ENCODE results near the gene RAB31.

RAB31 gene

DNA sequence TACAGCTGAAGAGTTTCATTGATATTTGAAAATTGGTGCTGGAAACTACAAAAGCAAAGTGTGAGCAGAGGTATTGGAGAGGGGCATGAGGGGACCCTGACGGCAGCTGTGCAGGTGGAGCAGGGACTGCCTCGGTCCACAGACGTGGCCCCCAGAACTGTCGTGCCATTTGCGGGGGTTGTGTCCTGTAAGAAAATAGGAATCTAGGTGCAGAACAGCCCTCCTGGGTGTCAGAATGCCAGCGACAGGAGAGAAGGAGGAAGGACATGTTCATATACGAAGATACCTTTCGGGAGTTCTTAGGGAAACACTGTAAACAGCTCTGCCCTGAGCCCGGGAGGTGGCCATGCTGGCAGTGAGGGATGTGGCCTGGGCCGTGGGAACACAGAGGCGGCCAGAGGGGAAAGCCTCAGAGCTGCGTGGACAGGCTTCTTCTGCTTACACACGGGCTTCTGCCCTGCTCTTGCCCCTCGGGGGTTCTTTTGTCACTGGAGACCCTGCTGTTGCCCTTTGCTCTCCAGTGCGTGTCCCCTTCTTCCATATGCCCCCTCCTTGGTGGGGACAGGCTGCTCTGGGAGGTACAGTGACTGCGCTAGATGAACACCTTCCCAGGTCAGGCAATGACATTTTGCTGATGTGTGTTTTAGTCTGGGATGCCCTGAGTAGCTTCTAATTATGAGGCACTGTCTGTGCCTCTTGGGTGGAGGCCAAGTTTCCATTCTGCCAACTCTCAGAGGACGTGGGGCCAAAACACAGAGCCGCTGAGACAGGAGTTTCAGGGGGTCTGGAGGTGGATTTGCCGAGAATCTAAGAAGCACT lies 95.8 kb downstream of the RAB31 start:
- DNase-seq, result peak in 2 of 10 donors; percentile 52 to 67
- intact Hi-C loops (cut with DNase I), result loop anchor here (10.0 kb wide), 1 partner anchor 111 kb away; the partner anchor contains the start of gene VAPA

DNA sequence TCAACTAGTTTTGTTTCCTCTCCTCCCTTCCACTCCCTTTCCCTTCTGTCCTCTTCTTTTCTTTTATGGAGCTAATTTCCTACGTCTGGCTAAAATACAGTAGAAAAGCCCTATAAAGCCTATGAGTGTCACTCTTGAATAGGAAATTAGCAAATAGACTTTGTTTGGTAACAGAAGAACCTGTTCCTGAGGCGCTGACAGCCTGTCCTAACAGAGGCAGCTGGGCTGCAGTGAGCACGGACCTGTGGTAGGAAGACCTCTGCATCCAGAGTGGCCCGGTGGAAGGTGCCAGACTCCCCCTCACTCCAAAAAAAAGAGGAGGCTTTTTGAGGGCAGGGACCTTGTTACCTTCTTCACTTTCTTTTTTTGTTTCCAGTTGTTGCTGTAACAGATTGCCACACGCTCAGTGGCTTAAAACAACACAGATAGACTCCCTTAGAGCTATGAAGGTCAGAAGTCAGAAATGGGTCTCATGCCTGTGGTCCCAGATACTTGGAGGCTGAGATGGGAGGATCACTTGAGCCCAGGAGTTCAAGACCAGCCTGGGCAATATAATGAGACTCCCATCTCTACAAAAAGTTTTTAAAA lies 96.5 kb downstream of the RAB31 start:
- no peak for DNase-seq
- intact Hi-C loops (cut with DNase I), result loop anchor here (10.0 kb wide), 1 partner anchor 110 kb away; the partner anchor contains the start of gene VAPA

DNA sequence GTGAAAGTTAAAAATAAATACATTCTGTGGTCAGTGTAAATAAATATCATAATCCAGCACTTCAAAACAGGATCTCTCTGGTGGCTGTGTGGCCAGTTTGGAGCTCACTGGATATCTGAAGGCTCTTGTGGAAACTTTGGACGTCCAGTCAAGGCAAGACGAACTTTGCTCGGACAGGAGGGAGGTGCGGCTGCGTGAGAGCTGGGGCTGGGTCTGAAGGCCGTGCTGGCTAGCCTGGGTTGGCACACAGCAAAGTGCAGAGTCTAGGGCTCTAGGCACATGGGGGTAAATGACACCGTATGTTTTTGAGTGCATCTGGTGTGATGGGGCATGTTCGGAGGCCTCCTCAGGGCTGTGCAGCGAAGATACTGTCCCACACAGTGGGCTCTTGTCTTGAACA lies 98.8 kb downstream of the RAB31 start:
- no peak for DNase-seq
- intact Hi-C loops (cut with DNase I), result loop anchor here (10.0 kb wide), 1 partner anchor 108 kb away; the partner anchor contains the start of gene VAPA

DNA sequence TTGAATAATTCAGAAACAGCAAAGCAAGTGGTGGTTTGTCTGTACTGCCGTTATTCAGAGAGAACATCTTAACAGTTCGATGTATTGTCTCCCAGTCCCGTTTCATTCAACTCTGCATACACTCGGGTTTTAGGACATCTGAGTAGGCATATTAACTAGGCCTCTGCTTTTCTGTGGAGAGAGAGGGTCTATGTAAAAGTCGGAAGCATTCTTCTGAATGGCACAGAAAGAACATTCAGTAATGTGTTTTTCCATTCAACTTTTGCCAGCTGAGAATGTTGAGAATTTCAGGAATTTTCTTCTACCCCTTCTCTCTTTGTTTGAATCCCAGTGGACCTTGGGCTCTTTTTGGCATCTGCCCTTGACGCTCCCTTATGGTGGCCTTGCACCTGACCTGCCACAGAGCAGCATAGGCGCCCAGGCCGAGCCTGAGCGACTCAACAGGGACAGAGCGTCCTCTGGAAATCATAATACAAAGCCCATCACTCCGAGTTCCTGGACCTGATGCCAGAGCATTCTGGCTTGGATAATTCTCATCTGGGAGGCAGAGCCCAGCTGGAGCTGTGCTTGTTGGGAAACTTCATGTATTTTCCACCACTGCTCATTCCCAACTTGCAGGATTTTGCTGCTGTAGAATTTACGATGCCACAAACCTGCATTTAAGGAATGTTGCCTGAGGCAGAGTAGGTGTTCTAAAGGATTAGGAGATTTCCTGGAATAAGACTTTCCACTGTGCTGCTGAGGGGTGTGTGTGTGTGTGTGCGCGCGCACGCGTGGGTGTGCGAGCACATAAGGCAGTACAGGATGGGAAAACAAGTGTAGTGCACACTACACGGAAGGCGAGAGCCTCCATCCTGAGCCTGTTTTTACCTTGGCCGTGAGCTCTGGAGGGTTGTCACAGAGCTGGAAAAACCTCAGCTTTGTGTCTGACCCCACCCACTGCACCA lies 100.5 kb downstream of the RAB31 start:
- intact Hi-C loops (cut with DNase I), result loop anchor here (10.0 kb wide), 1 partner anchor 106 kb away; the partner anchor contains the start of gene VAPA
- DNase-seq, result peak in 3 of 10 donors; percentile 50 to 88 (median 67)

DNA sequence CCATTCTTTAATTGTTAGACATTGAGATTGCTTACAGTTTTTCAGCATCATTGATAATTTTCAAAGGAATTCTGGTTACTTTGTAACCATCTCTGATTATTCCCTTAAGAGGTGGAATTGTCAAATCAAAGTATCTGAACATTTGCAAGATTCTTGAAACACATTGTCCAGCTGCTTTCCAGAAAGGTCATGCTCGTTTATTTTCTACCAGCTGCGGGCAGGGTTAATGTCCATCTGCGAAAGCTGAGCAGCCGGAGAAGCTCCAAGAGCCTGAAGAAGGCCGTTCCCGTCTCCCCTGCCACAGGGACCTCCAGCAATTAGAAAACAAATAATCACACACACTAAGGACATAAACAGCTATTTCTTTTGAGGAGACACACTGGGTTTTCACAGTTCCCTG lies 101.6 kb downstream of the RAB31 start:
- DNase-seq, result no peak
- intact Hi-C loops (cut with DNase I), result loop anchor here (10.0 kb wide), 1 partner anchor 105 kb away; the partner anchor contains the start of gene VAPA

DNA sequence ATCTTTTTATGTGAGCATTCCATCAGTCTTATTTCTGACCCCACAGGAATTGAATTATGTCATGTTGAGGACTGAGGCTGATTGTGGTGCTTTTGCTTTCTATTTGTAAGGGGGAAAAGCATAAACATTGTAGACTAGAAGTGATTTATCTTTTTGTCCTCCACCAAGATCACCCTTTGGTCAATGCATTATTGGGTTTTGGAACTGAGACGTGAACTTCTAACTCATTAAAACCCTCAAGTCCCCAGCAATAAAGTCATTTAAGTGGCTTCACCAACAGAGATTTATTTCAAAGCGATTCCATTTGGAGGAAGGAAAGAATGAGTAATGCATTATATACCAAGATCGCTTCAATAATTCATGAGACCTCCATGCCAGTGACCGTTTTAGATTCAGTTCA lies 102.2 kb downstream of the RAB31 start:
- intact Hi-C loops (cut with DNase I), result no loop called here
- DNase-seq, result no peak

DNA sequence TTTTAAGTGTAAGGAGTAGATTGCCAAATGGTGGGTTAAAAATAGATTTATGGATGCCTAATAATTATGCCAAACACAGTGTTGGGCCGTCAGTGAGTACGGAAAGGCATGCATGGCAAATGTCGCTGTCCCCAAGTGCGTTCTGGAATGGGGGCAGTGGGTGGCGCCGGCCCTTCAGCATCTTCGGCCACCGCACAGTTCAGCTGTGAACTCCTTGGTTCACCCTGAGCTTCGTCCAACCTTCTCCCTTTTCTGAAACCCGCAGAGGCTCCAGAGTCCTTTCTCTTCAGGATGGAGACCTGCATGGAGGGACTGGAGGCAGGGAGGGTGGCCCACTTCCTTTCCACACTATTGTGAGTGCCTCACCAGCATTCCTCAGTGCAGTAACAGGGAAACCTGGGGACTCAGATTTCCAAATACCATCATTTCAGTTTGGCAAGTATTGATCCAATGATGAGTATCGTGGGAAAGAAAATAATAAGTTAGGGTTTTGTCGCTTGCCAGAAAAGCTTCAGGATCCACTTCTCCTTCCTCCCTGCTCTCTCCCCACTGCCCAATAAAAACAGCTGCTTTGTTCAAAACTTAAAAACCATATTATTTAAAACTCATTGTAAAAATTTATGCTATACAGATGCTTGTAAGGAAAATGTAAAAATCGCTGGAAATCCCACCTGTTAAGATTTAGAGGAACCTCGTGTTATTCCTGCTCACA lies 103.0 kb downstream of the RAB31 start:
- intact Hi-C loops (cut with DNase I), result no loop called here
- no peak for DNase-seq

DNA sequence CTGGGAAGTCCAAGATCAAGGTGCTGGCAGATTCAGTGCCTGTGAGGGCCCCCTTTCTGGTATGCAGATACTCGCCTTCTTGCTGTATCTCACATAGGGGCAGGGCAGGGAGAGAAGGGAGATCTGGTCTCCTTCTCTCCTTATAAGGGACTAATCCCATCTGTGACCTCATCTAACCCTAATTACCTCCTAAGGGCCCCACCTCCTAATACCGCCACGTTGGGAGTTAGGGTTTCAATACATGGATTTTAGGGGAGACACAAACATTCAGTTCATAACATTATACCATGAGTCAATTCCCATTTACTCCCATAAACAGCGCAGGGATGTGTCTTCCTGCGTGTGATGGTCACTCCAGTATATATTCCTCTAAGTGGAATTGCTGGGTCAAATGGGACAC lies 103.9 kb downstream of the RAB31 start:
- DNase-seq, result no peak
- intact Hi-C loops (cut with DNase I), result no loop called here

DNA sequence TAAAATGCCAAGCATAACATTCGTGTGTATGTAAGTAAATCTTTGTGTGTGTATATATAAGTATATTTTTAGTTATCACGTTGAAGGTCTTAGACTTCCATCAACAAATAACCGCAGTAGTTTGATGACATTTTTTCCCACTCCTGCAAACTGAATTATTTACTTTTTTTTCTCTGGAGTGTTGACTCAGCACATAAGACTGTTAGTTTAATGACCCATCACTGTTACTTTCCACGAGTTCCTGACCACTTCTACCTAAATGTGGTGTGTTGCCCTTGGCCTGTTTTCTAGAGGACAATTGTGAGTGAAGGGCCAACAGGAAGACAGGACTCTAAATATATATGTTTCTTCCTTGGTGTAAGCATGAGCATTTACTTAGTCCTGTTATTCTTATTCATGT lies 106.3 kb downstream of the RAB31 start:
- DNase-seq, result no peak
- intact Hi-C loops (cut with DNase I), result no loop called here

DNA sequence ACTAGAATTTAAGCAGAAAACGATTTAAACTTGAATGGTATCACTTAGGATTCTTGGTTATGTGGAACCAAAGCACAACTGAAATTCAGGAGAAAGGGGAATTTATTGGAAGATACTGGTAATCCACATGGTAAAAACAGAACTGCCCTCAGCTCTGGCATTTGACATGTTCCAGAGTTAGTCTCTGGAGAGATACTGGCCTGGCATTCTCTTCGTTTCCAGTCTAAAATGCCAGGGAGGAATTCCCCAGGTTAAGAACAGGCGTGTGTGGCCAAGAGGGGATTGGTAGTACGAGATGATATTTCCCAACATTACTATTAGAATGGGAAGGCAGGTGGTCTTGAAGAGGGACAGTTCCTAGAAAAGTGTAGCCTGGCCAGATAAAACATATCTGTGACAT lies 109.2 kb downstream of the RAB31 start:
- intact Hi-C loops (cut with DNase I), result no loop called here

DNA sequence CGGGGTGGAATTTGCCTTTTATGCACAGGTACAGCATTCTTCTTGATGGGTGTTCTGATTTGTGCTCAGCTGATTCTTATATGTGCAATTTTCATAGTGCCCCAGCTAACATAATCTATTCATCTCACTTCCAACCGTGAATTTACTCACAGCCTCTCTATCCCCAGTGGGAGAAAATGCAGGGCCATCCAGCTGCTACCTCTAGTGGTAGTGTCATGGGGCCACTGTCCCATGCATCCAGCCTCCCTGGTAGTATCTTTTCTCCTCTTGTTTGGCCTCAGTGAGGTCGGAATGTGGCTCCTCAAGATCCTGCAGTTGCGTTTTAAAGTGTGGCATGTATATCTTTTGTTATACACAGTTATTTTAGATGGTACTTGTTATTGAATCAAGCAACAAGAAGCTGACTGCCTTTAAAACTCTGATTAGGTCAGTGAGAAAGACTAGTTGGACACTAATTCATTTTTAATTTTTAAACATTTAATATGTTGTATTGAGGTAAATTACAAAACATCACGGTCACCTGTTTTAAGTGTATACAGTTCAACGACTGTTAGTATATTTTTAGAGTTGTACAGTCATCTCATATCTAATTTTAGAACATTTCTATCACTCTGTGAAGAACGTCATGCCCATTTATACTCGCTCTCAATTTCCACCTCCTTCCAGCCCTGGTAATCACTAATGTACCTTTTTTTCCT lies 109.8 kb downstream of the RAB31 start:
- intact Hi-C loops (cut with DNase I), result no loop called here
- no peak for DNase-seq

More for the DNA sequence above, 109.2 kb downstream of the RAB31 start:
- DNase-seq, result no peak

DNA sequence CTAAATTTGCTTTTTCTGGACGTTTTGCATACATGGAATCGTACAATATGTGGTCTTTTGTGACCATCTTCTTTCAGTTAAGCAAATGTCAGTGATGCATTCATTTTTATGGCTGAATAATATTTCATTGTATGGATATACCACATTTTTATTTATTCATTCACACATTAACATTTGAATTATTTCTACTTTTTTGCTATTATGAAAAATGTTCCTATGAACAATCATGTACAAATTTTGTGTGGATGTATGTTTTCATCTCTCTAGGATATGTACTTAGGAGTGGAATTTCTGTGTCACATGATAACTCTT lies 110.3 kb downstream of the RAB31 start:
- intact Hi-C loops (cut with DNase I), result no loop called here

DNA sequence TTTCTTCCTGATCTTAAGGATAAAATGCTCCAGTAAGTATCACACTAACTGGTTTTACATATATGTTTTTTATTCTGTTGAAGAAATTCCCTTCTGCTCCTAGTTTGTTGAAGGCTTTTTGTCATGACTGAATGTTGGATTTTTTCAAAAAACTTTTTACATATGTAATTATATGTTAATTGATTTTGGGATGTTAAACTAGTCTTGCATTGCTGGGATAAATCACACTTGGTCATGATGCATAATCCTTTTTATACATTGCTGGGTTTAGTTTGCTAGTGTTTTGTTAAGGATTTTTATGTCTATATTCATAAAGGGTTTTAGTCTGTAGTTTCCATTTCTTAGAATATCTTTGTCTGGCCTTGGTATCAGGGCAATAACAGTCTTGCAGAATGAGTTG lies 112.0 kb downstream of the RAB31 start:
- no peak for DNase-seq
- intact Hi-C loops (cut with DNase I), result no loop called here

More for the DNA sequence above, 110.3 kb downstream of the RAB31 start:
- DNase-seq, result no peak

DNA sequence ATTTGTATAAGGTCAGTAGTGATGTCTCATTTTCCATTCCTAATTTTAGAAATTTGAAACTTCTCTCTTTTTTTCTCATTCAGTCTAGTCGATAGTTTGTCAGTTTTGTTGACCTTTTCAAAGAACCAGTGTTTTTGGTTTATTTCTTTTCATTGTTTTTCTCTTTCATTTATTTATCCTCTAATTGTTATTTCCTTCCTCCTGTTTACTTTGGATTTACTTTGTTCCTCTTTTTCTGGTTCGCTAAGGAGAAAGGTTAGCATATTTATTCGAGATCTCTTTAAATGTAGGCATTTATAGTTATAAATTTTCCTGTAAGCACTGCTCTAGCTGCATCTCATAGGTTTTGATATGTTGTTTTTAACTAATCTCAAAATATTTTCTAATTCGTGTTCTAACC lies 112.6 kb downstream of the RAB31 start:
- intact Hi-C loops (cut with DNase I), result no loop called here
- no peak for DNase-seq

DNA sequence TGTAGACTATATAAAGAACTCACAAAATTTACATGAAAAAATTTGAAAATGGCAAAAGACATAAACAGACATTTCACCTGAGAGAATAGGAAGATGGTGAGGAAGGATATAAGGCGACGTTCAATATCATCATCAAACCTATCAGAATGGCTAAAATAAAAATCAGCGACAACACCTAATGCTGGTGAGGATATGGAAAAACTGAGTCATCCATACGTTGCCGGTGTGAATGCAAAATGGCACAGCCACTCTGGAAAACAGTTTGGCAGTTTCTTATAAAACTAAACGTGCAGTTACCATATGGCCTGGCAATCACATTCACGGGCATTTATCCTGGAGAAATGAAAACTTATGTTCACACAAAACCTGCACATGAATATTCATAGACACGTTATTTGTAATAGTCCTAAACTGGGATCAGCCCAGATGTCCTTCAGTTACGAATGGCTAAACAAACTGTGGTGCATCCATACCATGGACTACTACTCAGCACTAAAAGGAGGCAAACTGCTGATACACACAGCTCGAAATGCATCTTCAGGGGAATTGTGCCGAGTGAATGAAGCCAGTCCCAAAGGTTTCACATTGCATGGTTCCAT lies 114.6 kb downstream of the RAB31 start:
- intact Hi-C loops (cut with DNase I), result no loop called here
- DNase-seq, result no peak

DNA sequence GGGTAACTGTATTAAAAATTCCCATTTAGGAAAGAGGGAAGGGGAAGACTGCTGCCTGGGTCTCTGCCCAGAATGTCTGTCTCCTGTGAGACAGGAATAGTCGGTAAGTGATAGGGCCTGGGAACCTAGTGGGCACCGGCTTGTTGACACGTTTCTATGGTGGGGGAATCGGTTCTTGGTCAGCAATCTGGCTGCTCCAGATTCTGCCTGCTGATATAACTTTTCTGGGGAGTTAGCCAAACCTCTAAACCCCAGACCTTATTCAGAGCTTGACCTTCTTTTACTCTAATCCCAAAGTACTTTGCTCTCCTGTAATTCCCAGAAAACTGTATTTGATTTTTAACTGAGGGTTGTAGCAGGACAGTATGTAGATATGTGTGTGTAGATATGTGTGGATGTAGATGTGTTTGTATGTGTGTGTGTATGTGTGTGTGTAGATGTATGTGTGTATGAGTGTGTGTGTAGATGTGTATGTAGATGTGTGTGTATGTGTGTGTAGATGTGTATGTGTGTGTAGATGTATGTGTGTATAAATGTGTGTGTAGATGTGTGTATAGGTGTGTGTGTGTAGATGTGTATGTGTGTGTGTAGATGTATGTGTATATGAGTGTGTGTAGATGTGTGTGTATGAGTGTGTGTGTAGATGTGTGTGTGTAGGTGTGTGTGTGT lies 115.8 kb downstream of the RAB31 start:
- intact Hi-C loops (cut with DNase I), result no loop called here
- DNase-seq, result no peak

DNA sequence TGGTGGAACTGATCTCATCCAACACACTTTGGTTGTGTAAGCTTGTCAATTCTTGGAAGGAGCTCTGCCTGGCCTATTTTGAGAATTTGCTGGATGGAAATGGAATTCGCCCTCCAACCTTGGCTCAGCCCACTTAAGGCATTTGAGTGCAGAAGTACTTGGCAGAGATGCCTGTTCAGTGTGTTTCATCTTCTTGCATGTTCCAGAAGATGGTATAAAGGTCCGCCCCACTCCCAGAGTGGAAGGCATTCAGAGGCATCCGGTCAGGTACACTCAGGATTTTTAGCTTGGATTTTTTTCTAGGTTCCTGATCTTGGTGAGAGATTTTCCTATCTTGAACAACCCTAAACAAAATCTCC lies 116.4 kb downstream of the RAB31 start:
- no peak for DNase-seq
- intact Hi-C loops (cut with DNase I), result no loop called here

DNA sequence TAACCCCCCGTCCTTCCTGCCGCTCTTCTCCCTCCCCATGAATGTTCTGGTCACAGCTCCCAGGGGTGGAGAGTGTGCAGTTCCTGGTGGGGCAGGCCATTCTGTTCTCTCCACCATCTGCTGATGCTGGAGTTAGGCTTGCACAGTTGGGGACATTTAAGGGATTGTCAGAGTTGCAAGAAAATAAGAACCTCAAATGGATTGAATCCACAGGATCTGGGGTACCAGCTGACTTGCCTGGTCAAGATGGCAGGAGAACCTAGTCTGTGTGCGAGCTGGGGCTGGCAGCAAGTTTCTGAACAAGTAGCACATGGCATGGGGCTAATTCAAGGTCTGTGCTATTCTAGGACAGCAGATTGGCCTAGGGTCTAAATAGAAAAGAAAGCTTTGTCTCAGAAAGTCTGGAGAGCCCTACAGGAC lies 116.9 kb downstream of the RAB31 start:
- intact Hi-C loops (cut with DNase I), result no loop called here
- no peak for DNase-seq

DNA sequence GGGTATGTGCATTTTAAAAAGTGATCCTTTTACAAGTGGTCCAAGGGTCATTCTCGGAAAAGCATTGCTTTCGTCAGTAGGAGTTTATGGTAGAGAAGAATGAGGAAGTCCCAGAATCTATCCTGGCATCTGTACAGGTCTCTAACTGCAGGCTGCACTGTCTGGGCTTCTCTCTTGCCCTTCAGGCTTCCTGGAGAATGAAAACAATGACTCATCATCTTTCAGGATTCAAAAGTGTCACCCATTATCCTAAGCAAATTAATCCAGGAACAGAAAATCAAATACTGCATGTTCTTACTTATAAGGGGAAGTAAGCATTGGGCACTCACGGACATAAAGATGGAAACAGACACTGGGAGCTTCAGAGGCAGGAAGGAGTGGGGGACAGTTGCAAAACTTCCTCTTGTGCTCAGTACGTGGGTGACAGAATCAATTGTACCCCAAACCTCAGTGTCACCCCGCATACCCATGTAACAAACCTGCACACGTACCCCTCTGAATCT lies 117.5 kb downstream of the RAB31 start:
- DNase-seq, result no peak
- intact Hi-C loops (cut with DNase I), result no loop called here
